ENCODE measurements around the gene SIGLEC9. TPM values are rescaled to one million over a fixed set of nuclear protein-coding genes. Genes with fewer than 3 reads are reported as not detected.
"Not testable (repeated sequence)": the region's sequence is repeated elsewhere in the genome, so short reads cannot be mapped to it uniquely, and the experiment has no call there.

Gene SIGLEC9
- total RNA-seq, 1 donor from 2014 or later, result not detected

DNA sequence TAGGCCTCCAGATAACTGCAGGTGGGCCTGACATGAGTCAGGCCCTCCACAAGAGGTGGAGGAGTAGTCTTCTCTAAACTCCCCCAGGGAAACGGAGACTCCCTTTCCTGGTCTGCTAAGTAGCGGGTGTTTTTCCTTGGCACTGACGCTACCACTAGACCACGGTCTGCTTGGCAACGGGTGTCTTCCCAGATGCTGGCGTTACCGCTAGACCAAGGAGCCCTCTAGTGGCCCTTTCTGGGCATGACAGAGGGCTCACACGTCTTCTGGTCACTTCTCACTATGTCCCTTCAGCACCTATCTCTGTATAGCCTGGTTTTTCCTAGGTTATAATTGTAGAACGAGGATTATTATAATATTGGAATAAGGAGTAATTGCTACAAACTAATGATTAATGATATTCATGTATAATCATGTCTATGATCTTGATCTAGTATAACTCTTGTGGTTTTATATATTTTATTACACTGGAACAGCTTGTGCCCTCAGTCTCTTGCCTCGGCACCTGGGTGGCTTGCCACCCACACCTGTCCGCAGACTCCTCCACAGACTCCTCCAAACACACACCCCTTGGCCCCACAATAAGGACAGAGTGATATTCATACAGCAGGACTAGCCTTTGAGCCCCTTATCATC lies 44.7 kb downstream of the SIGLEC9 start:
- not testable (repeated sequence) for H3K36me3 Mint-ChIP-seq, H3K4me3 Mint-ChIP-seq, H3K27ac Mint-ChIP-seq, H3K9me3 Mint-ChIP-seq, H3K4me1 Mint-ChIP-seq
- H3K27me3 Mint-ChIP-seq (ENCODE audit: low read depth), result peaks cover 34% of the 10 kb centered on the region
- TF ChIP-seq CTCF (IDR thresholded peaks at IDR 0.05; ENCODE audit: unreplicated experiment), result peak; percentile 50
- peak in 1 of 2 experiments; percentile 80 for DNase-seq (ENCODE audit: low spot score in 2 of 2, unreplicated experiment in 2 of 2)

GRCh38 chr19:51172223-51172622 lies 47.5 kb downstream of the SIGLEC9 start:
- no peak for DNase-seq (ENCODE audit: low spot score in 2 of 2, unreplicated experiment in 2 of 2)
- no peak for TF ChIP-seq CTCF (IDR thresholded peaks at IDR 0.05; ENCODE audit: unreplicated experiment)
- Mint-ChIP-seq H3K4me3 (no peak overlapping the region), H3K36me3 (no peaks in the 10 kb centered on the region), H3K27me3 (ENCODE audit: low read depth) (peaks cover 28% of the 10 kb centered on the region), H3K9me3 (no peaks in the 10 kb centered on the region), H3K4me1 (no peaks in the 10 kb centered on the region), H3K27ac (no peak overlapping the region)

DNA sequence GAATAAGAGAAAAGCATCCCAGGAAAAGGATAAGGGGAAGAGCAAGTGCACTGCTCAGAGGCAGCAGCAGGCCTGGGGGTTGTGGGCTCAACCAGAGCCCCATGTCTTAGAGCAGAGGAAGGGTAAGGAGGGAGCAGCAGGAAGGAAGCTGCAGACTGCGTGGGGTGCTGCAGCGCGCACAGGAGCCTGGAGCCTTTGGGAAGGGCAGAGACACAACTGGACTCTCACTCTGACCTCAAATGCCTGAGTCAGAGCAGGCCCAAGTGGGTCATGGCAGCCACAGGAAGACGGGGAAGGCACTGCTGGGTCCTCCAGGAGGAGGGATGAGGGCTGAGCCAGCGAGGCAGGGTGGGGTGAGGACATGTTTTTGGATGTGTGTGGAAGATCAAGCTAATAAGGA lies 49.0 kb downstream of the SIGLEC9 start:
- H3K4me1 Mint-ChIP-seq, result no peaks in the 10 kb centered on the region
- peaks cover 35% of the 10 kb centered on the region for H3K27me3 Mint-ChIP-seq (ENCODE audit: low read depth)
- DNase-seq (ENCODE audit: low spot score in 2 of 2, unreplicated experiment in 2 of 2), result no peak
- TF ChIP-seq CTCF (IDR thresholded peaks at IDR 0.05; ENCODE audit: unreplicated experiment), result no peak
- no peaks in the 10 kb centered on the region for H3K9me3 Mint-ChIP-seq
- no peak overlapping the region for H3K4me3 Mint-ChIP-seq
- H3K27ac Mint-ChIP-seq, result no peak overlapping the region
- H3K36me3 Mint-ChIP-seq, result no peaks in the 10 kb centered on the region

- Mint-ChIP-seq H3K27me3 (ENCODE audit: low read depth) (peaks cover 37% of the 10 kb centered on the region), H3K4me3 (no peak overlapping the region), H3K27ac (no peak overlapping the region), H3K4me1 (no peaks in the 10 kb centered on the region), H3K36me3 (no peaks in the 10 kb centered on the region), H3K9me3 (no peaks in the 10 kb centered on the region)
- no peak for DNase-seq (ENCODE audit: low spot score in 2 of 2, unreplicated experiment in 2 of 2)
- TF ChIP-seq CTCF (IDR thresholded peaks at IDR 0.05; ENCODE audit: unreplicated experiment), result no peak
These were observed 54.5 kb downstream of the SIGLEC9 start for GRCh38 chr19:51179256-51179655.

Other genes with a start within 250 kb of the SIGLEC9 start
- not detected in 3 replicates for gene KLK4, start 213.5 kb upstream of the SIGLEC9 start, total RNA-seq
- 8.9 to 11.5 TPM (median 9.5 TPM) in 3 replicates for gene KLK5, start 171.9 kb upstream of the SIGLEC9 start, total RNA-seq
- 14.6 to 15.4 TPM (median 15.4 TPM) in 3 replicates for gene KLK6, start 155.3 kb upstream of the SIGLEC9 start, total RNA-seq
- 0.52 to 1.3 TPM (median 0.97 TPM) in 3 replicates for gene KLK7, start 141.0 kb upstream of the SIGLEC9 start, total RNA-seq
- 5.4 to 8.6 TPM (median 6.9 TPM) in 3 replicates for gene KLK8, start 123.3 kb upstream of the SIGLEC9 start, total RNA-seq
- 1.4 to 2.2 TPM (median 2.1 TPM) in 3 replicates for gene KLK10, start 105.2 kb upstream of the SIGLEC9 start, total RNA-seq
- gene KLK11, start 98.3 kb upstream of the SIGLEC9 start, total RNA-seq, result not detected in 3 replicates
- gene KLK12, start 89.9 kb upstream of the SIGLEC9 start, total RNA-seq, result not detected in 3 replicates
- gene KLK13, start 59.8 kb upstream of the SIGLEC9 start, total RNA-seq, result 0.27 to 0.54 TPM (median 0.43 TPM) in 3 replicates
- gene KLK14, start 42.0 kb upstream of the SIGLEC9 start, total RNA-seq, result 0.45 to 0.99 TPM (median 0.47 TPM) in 3 replicates
- gene CTU1, start 16.5 kb upstream of the SIGLEC9 start, total RNA-seq, result 7.5 to 7.9 TPM (median 7.7 TPM) in 3 replicates
- gene SIGLEC7, start 17.4 kb downstream of the SIGLEC9 start, total RNA-seq, result not detected in 3 replicates
- gene CD33, start 100.2 kb downstream of the SIGLEC9 start, total RNA-seq, result not detected in 3 replicates
- not detected in 3 replicates for gene SIGLECL1, start 126.2 kb downstream of the SIGLEC9 start, total RNA-seq
- gene IGLON5, start 186.7 kb downstream of the SIGLEC9 start, total RNA-seq, result 24.9 to 25.9 TPM (median 25.1 TPM) in 3 replicates
- 8.1 to 8.9 TPM (median 8.6 TPM) in 3 replicates for gene VSIG10L, start 217.2 kb downstream of the SIGLEC9 start, total RNA-seq
- gene ETFB, start 241.5 kb downstream of the SIGLEC9 start, total RNA-seq, result 59.5 to 60.1 TPM (median 60.0 TPM) in 3 replicates
- 0.54 to 0.56 TPM in 2 of 3 replicates, not detected in the other for gene CLDND2, start 244.1 kb downstream of the SIGLEC9 start, total RNA-seq
- gene NKG7, start 247.7 kb downstream of the SIGLEC9 start, total RNA-seq, result not detected in 3 replicates